ENCODE results near the gene CLDND2.

Gene CLDND2

DNA sequence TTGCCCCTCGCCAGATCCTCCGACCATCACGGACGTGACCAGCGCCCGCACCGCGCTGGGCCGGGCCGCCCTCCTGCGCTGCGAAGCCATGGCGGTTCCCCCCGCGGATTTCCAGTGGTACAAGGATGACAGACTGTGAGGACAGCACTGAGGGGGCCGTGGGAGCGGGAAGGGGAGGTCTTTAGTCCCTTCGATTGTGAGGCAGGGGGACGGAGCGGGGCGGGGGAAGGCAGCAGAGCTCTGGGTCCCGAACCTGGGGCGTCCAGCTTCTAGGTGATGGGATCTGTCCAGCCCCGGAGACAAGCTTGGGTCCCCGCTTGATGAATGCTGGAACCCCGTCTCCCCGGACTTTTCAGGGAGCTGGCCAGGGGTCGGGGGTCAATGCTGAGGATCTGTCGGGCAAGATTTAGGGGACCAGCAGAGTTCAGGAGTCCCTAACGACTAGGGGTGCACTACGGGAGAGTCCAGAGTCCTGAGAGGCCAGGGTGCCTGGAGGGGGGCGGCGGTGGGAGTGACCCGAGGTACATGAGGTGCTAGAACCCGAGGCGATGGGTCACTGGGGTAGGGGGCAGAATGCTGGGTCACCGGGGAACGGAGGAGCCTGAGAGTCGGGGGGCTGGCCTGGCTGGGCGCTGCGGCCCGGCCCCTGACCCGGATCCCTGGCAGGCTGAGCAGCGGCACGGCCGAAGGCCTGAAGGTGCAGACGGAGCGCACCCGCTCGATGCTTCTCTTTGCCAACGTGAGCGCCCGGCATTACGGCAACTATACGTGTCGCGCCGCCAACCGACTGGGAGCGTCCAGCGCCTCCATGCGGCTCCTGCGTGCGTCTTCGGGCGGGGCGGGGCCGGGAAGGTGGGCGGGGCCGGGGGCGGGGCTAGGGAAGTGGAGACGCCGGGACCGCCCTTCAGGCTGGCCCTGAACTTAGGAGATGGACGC lies 41.5 kb downstream of the CLDND2 start:
- no peak for DNase-seq

DNA sequence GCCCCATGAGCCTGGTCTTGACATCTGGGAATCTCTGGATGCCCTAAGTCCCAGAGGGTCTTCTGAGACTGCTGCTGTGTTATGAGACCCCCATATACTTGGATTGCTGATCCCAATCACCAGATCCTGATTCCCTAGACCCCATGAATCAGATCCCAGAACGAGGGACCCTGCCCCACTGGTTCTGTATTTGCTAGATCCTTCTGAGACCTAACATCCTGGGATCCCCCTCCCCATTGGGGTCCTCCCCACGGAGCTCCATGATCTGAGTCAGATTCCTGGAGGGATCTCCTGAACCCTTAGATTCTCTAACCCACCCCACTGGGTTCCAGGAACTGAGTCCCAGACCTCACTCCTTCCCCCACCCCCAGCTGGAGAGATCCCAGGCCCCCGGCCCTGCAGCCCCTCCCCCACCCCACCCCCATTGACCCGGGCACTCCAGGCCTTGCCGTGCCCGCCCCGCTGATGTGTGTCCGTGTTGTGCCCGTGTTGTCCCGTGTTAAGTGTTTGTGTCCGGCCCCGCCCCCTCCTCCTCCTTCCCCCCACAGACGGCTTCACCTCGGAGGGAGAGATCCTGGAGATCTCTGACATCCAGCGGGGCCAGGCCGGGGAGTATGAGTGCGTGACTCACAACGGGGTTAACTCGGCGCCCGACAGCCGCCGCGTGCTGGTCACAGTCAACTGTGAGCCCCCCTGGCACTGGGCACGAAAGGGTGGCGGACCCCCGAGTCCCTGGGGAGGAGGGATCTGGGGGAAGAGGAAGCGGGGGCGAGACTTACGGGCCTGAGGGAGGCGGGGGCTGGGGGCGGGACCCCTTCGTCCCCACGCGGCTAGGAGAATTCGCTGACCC lies 42.4 kb downstream of the CLDND2 start:
- no peak for DNase-seq

DNA sequence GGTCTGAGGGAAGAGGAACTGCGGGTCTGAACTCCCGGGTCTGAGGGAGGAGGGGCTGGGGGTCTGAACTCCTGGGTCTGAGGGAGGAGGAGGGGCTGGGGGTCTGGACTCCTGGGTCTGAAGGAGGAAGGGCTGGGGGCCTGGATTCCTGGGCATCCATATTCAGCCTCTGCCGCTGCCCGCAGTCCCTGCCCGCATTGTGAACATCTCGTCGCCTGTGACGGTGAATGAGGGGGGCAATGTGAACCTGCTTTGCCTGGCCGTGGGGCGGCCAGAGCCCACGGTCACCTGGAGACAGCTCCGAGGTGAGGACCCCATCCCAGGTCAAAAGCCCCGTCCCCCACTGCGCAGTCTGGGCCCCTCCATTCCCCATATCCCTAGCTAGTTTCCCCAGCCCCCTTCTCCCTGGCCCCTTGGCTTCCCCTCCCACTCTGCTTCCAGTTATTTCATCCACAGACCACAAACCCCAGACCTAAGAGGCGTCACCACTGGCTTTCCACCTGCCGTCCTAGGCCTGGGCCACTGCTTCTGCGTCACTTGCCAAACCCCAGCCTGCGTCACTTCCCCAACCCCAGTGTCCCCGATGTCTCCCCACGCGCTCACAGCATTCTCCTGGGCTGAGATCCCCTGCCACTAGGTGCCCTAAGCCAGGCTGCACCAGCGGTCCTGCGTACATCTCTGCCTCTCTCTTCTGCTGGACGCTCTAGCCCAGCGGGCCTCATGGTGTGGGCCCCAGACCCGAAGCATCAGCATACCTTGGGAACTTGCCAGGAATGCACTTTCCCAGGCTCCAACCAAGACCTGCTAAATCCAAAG lies 43.4 kb downstream of the CLDND2 start:
- DNase-seq, result no peak

DNA sequence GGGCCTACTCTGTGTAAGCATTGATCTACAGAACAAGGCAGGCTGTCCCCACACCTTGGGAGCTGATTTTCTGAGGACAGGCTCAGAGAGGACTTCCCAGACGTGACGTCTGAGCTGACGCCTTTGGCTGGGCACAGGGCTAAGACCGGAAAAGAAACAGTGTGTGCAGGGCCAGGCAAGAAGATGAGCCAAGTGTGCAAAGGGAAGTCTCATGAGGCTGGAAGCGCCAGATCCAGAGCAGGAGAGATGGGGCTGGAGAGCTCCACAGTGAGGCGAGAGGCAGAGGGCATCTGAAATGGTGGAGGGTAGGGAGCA lies 44.7 kb downstream of the CLDND2 start:
- no peak for DNase-seq

DNA sequence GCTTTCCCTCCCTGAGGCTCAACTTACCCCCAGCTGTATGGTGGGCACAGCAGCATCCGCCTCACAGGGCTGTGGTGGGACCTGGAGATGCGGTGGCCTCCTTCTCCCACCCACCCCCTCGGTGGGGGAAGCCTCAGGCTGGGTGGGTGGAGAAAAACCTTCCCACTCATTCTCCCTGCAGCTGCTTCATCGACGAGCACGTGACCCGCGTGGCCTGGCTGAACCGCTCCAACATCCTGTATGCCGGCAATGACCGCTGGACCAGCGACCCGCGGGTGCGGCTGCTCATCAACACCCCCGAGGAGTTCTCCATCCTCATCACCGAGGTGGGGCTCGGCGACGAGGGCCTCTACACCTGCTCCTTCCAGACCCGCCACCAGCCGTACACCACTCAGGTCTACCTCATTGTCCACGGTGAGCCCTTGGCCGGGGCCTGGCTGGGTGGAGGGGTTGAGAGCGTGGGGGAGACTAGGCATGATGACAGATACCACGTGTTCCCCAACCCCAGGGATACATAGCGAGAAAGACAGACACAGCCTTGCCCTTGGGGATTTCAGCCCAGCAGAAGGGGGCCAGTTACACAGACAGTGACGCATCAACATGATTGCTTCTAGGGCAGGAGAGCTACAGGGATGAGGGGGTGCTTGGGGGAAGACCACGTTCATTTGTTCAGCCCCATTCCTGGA lies 45.2 kb downstream of the CLDND2 start:
- DNase-seq, result no peak

DNA sequence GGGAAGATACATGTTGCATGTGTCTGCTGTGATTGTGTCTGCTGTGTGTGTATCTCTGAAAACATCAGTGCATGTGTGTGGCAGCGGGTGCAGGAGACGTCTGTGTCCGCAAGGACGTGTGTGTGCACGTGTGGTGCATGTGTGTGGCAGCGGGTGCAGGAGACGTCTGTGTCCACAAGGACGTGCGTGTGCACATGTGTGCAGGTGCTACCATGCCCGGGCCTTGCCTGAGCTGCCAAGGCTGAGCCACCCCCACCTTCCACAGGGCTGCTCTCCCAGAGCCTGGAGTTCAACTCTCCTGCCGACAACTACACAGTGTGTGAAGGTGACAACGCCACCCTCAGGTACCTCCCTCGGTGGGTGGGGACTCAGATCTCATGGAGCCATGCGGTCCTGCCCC lies 47.0 kb downstream of the CLDND2 start:
- DNase-seq, result no peak

DNA sequence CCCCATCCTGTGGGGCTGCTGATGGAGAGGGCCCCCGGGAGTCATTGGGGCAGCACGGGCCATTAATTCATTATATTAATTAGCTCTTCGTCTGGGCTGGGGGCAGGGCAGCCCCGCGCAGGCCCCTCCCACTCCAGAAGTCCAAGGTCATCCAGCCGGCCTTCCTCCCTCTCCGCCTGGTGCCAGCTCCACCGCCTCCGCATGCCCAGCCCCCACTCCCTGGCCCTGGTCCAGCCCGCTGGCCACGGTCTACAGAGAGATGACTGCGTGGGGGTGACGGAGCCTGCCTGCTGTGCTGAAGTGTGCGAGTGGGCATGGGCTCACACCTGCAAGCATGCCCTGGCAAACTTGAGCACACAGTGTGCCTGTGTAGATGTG lies 48.5 kb downstream of the CLDND2 start:
- DNase-seq, result no peak

DNA sequence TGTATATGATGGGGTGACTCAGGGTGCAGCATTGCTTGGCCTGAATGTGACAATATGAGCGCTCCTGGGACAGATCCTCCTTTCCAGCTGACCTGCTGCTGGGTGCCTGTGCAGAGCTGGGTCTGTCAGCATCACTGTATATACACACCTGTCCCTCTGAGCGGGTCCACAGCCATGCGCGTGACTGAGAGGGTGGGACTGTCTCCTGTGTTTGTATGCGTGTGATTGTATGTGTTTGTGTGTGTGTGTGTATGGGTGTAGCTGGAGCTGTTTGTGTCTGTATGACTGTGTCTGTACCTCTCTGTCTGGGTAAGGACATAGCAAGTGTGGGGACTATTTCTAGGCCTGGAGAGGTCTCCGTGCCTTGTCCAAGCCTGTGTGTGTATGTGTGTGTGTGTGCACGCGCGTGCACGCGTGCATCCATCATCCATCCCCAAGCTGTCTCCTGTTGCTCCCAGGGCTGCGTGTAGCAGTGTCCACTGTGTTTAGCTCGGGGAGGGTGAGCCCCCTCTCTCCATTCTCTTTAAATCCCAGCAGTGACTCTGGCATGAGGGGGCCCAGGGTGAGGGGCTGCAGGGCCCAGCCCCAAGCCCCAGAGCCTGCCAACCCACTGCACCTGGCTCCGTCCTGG lies 49.0 kb downstream of the CLDND2 start:
- DNase-seq, result no peak

DNA sequence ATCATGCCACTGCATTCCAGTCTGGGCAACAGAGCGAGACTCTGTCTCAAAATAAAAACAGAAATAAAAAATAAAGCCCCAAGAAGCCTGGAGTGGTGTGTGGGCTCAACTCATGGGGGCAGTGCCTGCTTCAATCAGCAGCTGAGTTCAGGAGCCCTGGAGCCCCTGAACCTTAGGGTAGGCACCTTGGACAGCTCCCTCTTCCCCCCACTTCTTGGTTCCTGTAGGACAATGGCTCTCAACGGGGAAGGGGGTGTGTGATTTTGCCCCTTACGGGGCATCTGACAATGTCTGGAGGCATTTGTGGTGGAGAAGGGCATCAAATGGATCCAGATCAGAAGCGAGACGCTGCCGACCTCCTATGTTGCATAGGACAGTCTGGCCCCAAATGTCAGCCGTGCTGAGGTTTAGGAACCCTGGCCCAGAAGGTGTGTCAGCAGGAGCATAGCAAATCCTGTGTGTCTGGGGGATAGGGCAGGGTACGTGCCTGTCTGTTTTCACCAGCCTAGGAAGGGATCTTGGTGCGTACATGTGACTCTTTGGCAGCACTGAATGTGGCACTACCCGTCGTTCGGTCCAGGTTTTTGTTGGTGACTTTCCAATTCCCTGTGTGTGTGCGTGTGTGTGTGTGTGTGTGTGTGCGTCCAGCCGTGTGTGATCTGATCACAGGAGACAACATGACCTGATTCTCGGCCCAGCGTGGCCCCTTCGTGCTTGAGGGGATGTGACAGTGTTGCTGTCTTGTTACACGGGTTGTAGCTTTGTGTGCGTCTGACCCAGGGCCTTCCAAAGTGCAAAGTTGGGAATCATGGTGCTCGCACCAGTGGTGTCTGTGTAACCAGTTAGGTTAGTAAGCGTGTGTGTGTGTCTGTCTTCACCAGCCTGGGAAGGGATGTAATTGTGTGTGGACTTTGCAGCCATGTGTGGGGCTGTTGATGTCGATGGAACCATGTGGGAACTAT lies 49.8 kb downstream of the CLDND2 start:
- no peak for DNase-seq

DNA sequence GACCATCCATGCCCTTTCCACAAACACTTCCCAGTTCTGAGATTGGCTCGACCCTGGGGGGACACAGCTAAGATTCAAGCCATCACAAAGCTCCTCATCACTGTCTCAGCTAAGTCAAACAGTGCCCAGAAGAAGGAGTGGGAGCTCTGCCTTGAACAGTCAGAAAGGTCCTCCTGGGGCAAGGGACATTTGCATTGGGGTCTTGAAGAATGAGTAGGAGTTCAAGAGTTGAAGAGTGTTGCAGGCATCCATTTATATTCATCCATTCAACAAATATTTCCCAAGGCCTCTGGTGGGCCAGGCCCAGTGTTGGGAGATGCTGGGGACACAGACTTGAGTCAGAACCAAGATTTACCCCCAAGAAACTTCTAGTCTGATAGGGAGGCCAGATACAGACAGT lies 50.8 kb downstream of the CLDND2 start:
- no peak for DNase-seq

DNA sequence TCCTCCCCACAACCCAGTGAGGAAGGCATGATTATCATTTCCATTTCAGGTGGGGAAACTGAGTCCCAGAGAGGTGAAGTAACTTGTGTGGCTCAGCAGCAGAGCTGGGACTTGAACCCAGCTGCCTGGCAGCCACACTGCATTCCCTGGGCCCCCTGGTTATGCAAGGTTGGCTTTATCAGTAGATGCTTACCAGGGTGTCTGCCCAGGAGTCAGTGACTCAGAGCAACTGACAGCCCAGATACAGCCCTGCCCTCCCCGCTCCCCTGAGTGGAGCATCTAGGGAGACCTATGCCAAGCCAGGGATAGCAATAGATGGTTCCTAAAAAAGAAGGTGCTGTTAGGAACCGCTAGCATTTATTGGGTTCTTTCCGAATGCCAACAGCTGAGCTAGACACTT lies 51.4 kb downstream of the CLDND2 start:
- DNase-seq, result no peak
